Endodermal cell (in vitro differentiated cells): ENCODE results near the gene TMF1. TPM values are rescaled to one million over a fixed set of nuclear protein-coding genes. Genes with fewer than 3 reads are reported as not detected.
A peak's percentile ranks its signal among the peaks of the same experiment; 100 is the strongest.

Experiments used
- DNase-seq: peaks from one replicate; pipeline ENCODE4 v3.0.0-alpha.2; 2017
- H3K27ac ChIP-seq: 2 replicates; pipeline ENCODE4 v1.5.1; 2013; ENCODE audit warnings: mild to moderate bottlenecking, low read depth, low read length, moderate library complexity
- H3K27me3 ChIP-seq: 2 replicates; pipeline ENCODE4 v1.6.1; 2013; ENCODE audit warnings: mild to moderate bottlenecking, low read length, moderate library complexity; ENCODE audit not compliant: insufficient read depth, control insufficient read depth, poor library complexity, severe bottlenecking
- H3K36me3 ChIP-seq: 2 replicates; pipeline ENCODE4 v1.7.0; 2013; ENCODE audit warnings: mild to moderate bottlenecking, low read length, moderate library complexity; ENCODE audit not compliant: control insufficient read depth, insufficient read depth
- H3K4me1 ChIP-seq: one replicate; pipeline ENCODE4 v1.7.0; 2013; ENCODE audit warnings: low read length; ENCODE audit not compliant: control insufficient read depth, insufficient read depth
- H3K4me3 ChIP-seq: 2 replicates; pipeline ENCODE4 v1.5.1; 2013; ENCODE audit warnings: mild to moderate bottlenecking, low read length, moderate library complexity
- H3K9ac ChIP-seq: 2 replicates; pipeline ENCODE4 v1.6.1; 2013; ENCODE audit warnings: mild to moderate bottlenecking, low read length, moderate library complexity; ENCODE audit not compliant: poor library complexity, severe bottlenecking; ENCODE audit errors: extremely low read depth
- H3K9me3 ChIP-seq: 2 replicates; pipeline ENCODE4 v1.6.1; 2013; ENCODE audit warnings: mild to moderate bottlenecking, low read length, moderate library complexity; ENCODE audit not compliant: control insufficient read depth
- H3K27ac Mint-ChIP-seq: 2 replicates; pipeline ENCODE4 v1.8.0; 2020; ENCODE audit warnings: mixed read lengths
- H3K27me3 Mint-ChIP-seq: 2 replicates; pipeline ENCODE4 v1.8.0; 2021; ENCODE audit warnings: mild to moderate bottlenecking, mixed read lengths; ENCODE audit not compliant: insufficient read depth
- H3K36me3 Mint-ChIP-seq: 2 replicates; pipeline ENCODE4 v1.8.0; 2020; ENCODE audit warnings: low read depth, mixed read lengths
- H3K4me1 Mint-ChIP-seq: 2 replicates; pipeline ENCODE4 v1.8.0; 2020; ENCODE audit warnings: mixed read lengths
- H3K4me3 Mint-ChIP-seq: 2 replicates; pipeline ENCODE4 v1.8.0; 2020; ENCODE audit warnings: mild to moderate bottlenecking, moderate library complexity, mixed read lengths
- H3K9me3 Mint-ChIP-seq: 2 replicates; pipeline ENCODE4 v1.8.0; 2020; ENCODE audit warnings: mild to moderate bottlenecking, mixed read lengths
- CTCF ChIP-seq: fragments of 200-600 bp; sonication (generic); conservative IDR thresholded peaks from 2 replicates; pipeline ENCODE4 v1.5.0; 2021; ENCODE audit warnings: antibody characterized with exemption, mild to moderate bottlenecking
- WGBS, 2 experiments: methylation state at CpG; one replicate each; pipeline versions ENCODE4 v1.1.5 to v1.1.7; 2013; ENCODE audit warnings: missing lambda C conversion rate in 2 of 2, mixed read lengths in 1 of 2; ENCODE audit not compliant: insufficient coverage in 1 of 2, insufficient read length in 1 of 2; 5-methylcytosine and 5-hydroxymethylcytosine counted together
- total RNA-seq, 2 donors: library from RNA; stranded (reverse); fragmentation: NEBNext Ultra II Directional in 1 of 2; extraction: Animal tissue kit (Norgen Biotek cat#: 25700) in 1 of 2; gene quantifications; 2 replicates in 1 of 2; 3 replicates in 1 of 2; pipeline ENCODE4 v1.2.1, GENCODE V29; 2021

TMF1 gene
- total RNA-seq, 2 donors from 2014 or later, result 25.6 to 31.3 TPM

GRCh38 chr3:69048990-69049389 lies 3.1 kb downstream of the TMF1 start:
- Histone ChIP-seq H3K9me3 (no peaks in the 10 kb centered on the region), H3K27ac (no peak overlapping the region), H3K9ac (no peak overlapping the region), H3K36me3 (peaks cover 61% of the 10 kb centered on the region), H3K4me1 (no peaks in the 10 kb centered on the region), H3K4me3 (no peak overlapping the region), H3K27me3 (no peaks in the 10 kb centered on the region)
- H3K4me1 Mint-ChIP-seq, result peaks cover 12% of the 10 kb centered on the region
- no peak for DNase-seq
- H3K9me3 Mint-ChIP-seq, result no peaks in the 10 kb centered on the region
- H3K27ac Mint-ChIP-seq, result peak overlapping the region; percentile 48
- TF ChIP-seq CTCF, result no peak
- WGBS, 2 experiments, result 100% methylated on average over 2 of the region's 2 CpGs; no CpG with 5 or more reads in 1 of the 2 experiments
- no peak overlapping the region for H3K4me3 Mint-ChIP-seq
- H3K36me3 Mint-ChIP-seq, result peaks cover 26% of the 10 kb centered on the region
- no peaks in the 10 kb centered on the region for H3K27me3 Mint-ChIP-seq

DNA sequence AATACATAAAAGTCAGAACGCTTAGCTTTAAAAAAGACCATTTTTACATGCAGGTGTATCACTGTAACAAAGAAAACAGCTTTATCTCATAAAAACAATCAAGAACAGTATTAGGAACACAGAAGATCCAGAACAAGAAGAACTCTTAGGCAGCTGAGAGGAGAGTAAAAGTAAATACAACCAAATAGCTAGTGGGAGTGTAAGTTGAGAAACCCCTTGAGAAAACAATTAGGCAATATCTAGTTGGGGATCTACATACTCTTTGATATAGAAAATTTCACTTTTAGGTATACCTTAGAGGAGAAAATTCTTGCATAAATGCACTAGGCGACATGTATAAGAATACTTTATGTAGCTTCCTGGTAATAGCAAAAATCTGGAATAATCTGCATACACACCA lies 7.5 kb downstream of the TMF1 start:
- no peaks in the 10 kb centered on the region for H3K4me1 ChIP-seq
- WGBS, 2 experiments, result 97 to 100% methylated on average over 1 to 2 of the region's 2 CpGs
- no peak for DNase-seq
- Mint-ChIP-seq H3K4me1 (no peaks in the 10 kb centered on the region), H3K4me3 (no peak overlapping the region), H3K36me3 (peaks cover 49% of the 10 kb centered on the region), H3K27ac (no peak overlapping the region), H3K9me3 (no peaks in the 10 kb centered on the region), H3K27me3 (no peaks in the 10 kb centered on the region)
- H3K9ac ChIP-seq, result no peak overlapping the region
- no peaks in the 10 kb centered on the region for H3K9me3 ChIP-seq
- H3K27me3 ChIP-seq, result no peaks in the 10 kb centered on the region
- H3K4me3 ChIP-seq, result no peak overlapping the region
- H3K36me3 ChIP-seq, result peaks cover 87% of the 10 kb centered on the region
- no peak for TF ChIP-seq CTCF
- H3K27ac ChIP-seq, result no peak overlapping the region

DNA sequence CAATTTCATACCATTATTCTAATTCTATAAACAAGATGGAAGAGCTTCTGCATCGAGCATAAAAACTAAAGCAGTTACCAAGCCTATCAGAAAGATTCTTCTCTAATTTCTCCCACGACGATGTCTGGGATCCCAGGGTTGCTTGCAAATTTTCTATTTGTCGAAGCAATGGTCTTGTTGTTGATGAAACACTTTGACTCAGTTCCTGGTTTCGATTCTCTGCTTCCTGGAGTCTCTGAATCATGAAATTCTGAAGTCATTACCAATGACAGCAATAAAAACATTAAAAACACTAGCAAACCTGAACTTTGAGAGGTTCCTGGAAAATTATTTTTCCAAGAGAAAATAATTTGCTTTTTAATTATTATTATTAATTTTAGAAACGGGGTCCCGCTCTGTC lies 18.7 kb downstream of the TMF1 start:
- no peaks in the 10 kb centered on the region for H3K27me3 Mint-ChIP-seq
- no peak overlapping the region for H3K27ac Mint-ChIP-seq
- H3K4me1 Mint-ChIP-seq, result no peaks in the 10 kb centered on the region
- no peak for DNase-seq
- Histone ChIP-seq H3K4me1 (no peaks in the 10 kb centered on the region), H3K36me3 (peaks cover 82% of the 10 kb centered on the region), H3K4me3 (no peak overlapping the region), H3K9me3 (no peaks in the 10 kb centered on the region), H3K27ac (no peak overlapping the region), H3K27me3 (no peaks in the 10 kb centered on the region), H3K9ac (no peak overlapping the region)
- TF ChIP-seq CTCF, result no peak
- H3K9me3 Mint-ChIP-seq, result no peaks in the 10 kb centered on the region
- H3K4me3 Mint-ChIP-seq, result no peak overlapping the region
- H3K36me3 Mint-ChIP-seq, result peaks cover 66% of the 10 kb centered on the region
- 95 to 97% methylated on average over 6 to 7 of the region's 7 CpGs for WGBS, 2 experiments
